ENCODE results near the gene OPTN. TPM values are rescaled to one million over a fixed set of nuclear protein-coding genes. Genes with fewer than 3 reads are reported as not detected.
A peak's percentile ranks its signal among the peaks of the same experiment; 100 is the strongest.

The OPTN gene
- total RNA-seq, 2 experiments from 2014 or later: 128 to 130 TPM

DNA sequence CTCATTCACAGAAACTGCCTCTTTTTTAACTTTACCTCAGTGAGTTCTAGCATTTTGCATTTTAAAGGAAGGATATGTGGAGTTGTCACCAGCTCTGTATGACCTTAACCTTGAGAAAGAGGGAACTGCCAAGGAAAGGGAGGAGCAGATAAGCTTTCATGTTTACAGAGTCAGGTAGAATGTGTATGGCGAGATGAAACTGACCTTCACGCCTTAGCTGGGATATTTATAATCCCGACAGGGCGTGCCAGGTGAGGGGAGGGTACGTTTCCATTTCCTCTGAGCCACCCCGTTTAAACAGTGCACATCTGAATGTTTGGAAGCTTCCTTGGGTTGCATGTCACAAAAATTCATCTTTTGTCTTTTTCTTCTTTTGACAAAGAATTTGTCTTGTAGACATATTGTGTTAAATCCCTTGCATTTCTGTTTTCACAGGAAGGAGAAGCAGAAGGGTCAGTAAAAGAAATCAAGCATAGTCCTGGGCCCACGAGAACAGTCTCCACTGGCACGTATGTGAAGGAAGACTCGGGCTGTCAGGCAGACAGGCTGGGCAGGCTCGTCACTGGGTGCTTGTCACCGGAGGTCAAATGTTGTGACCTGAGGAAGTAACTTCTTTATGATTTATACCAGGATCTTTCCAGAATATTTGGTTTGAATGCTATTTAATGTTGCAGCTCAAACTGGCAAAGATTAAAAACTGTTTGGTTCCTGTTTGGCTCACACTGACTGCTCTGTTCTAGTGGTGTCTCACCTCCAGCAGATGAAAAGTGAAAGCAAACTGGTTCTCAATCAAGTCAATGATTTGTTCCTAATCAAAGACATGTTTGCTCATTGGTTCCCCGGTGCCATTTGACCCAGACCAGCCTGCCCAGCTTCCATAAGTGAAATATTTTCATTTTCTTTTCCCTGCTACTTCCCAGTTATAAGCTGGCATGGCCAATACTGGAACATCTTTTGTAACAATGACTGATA, 16.2 kb downstream of the OPTN start:
- peak overlapping the region; percentile 55 for H3K4me3 Mint-ChIP-seq
- peak overlapping the region; percentile 83 for H3K27ac Mint-ChIP-seq
- peaks cover 39% of the 10 kb centered on the region for H3K4me1 Mint-ChIP-seq
- no peaks in the 10 kb centered on the region for H3K27me3 Mint-ChIP-seq
- peak; percentile 47 for DNase-seq
- ChIA-PET POLR2A (no interaction called here), CTCF (interaction anchor here (0.6 to 1.1 kb wide), 4 partner anchors 13 to 398 kb away, joined by 3 read pairs; no protein-coding TSS in a partner anchor)
- peaks cover 71% of the 10 kb centered on the region for H3K36me3 Mint-ChIP-seq (ENCODE audit: low read depth)
- no peaks in the 10 kb centered on the region for H3K9me3 Mint-ChIP-seq

DNA sequence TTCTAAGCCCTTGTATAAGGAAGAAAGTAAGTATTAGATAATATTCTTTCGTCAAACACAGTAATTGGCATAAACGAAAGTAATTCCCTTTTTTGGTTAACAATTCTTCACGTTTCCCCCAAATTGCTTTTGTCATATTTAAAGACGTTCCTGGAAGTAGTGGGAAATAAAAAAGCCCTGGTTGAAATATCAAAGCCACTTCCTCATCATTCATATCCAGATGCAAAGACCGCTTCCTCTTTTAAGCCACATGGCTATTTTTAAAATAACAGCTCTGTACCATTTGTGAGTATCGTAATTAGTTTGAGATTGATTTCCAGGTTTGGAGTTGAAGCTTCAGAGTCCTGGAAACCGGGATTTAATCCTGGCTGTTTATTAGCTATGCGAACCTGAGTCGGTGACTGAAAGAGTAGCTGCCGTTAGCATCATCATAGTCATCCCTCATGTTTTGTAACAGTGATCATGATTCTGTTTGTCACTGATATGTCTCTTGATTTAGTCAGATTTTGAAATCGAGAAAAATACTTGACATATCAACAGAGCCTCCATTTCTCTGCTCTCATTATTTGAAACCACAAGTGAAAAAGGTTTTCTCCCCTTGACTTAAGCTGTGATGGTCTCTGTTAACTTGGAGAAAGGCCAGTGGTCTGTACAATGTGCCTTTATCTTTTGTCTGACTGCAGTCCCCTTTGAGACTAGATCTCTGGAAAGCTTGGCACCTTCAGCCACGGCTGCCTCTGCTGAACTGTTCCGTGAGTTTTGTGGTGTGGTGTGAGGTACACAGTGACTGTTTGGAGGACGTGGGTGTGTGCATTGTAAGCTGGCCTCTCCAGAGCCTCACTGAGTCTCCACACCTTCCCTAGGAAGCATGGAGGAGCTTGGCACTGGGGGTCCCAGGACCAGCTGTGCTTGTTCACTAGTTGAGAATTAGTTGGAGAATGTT, 18.1 kb downstream of the OPTN start:
- no peaks in the 10 kb centered on the region for H3K9me3 Mint-ChIP-seq

GRCh38 chr10:13118784-13119410, 18.9 kb downstream of the OPTN start:
- Mint-ChIP-seq H3K27ac (no peak overlapping the region), H3K27me3 (no peaks in the 10 kb centered on the region), H3K4me1 (peaks cover 39% of the 10 kb centered on the region), H3K9me3 (no peaks in the 10 kb centered on the region), H3K36me3 (ENCODE audit: low read depth) (peaks cover 81% of the 10 kb centered on the region), H3K4me3 (no peak overlapping the region)
- CTCF ChIA-PET: interaction anchor here (1.2 kb wide), 1 partner anchor 19 kb away, joined by 4 read pairs; the partner anchor contains the start of gene OPTN
- DNase-seq: no peak
- POLR2A ChIA-PET: no interaction called here

More for the DNA sequence above, 18.1 kb downstream of the OPTN start:
- H3K27ac Mint-ChIP-seq: peak overlapping the region; percentile 57
- ChIA-PET POLR2A (no interaction called here), CTCF (interaction anchor here (0.9 to 1.2 kb wide), 3 partner anchors 12 to 18 kb away, joined by 3 to 4 read pairs (median 3); partner anchors contain the start of gene OPTN)
- DNase-seq: no peak
- no peaks in the 10 kb centered on the region for H3K27me3 Mint-ChIP-seq
- no peak overlapping the region for H3K4me3 Mint-ChIP-seq
- H3K4me1 Mint-ChIP-seq: peaks cover 39% of the 10 kb centered on the region
- H3K36me3 Mint-ChIP-seq (ENCODE audit: low read depth): peaks cover 78% of the 10 kb centered on the region

GRCh38 chr10:13120786-13121499, 21.0 kb downstream of the OPTN start:
- Mint-ChIP-seq H3K36me3 (ENCODE audit: low read depth) (peaks cover 89% of the 10 kb centered on the region), H3K27me3 (no peaks in the 10 kb centered on the region)

GRCh38 chr10:13121500-13121854, 21.5 kb downstream of the OPTN start:
- ChIA-PET CTCF (interaction anchor here (0.6 to 0.7 kb wide), 2 partner anchors 142 to 1533 kb away, joined by 3 to 5 read pairs; no protein-coding TSS in a partner anchor), POLR2A (no interaction called here)
- no peak overlapping the region for H3K4me3 Mint-ChIP-seq
- no peaks in the 10 kb centered on the region for H3K27me3 Mint-ChIP-seq
- H3K27ac Mint-ChIP-seq: no peak overlapping the region
- no peaks in the 10 kb centered on the region for H3K9me3 Mint-ChIP-seq
- peaks cover 29% of the 10 kb centered on the region for H3K4me1 Mint-ChIP-seq
- peaks cover 87% of the 10 kb centered on the region for H3K36me3 Mint-ChIP-seq (ENCODE audit: low read depth)
- no peak for DNase-seq

More at GRCh38 chr10:13120786-13121499, 21.0 kb downstream of the OPTN start:
- peaks cover 34% of the 10 kb centered on the region for H3K4me1 Mint-ChIP-seq
- no peak for DNase-seq
- no peak overlapping the region for H3K4me3 Mint-ChIP-seq
- ChIA-PET CTCF (interaction anchor here (0.6 to 0.7 kb wide), 2 partner anchors 143 to 1534 kb away, joined by 3 to 5 read pairs; no protein-coding TSS in a partner anchor), POLR2A (no interaction called here)
- peak overlapping the region; percentile 26 for H3K27ac Mint-ChIP-seq
- no peaks in the 10 kb centered on the region for H3K9me3 Mint-ChIP-seq

- Mint-ChIP-seq H3K9me3 (no peaks in the 10 kb centered on the region), H3K36me3 (ENCODE audit: low read depth) (peaks cover 74% of the 10 kb centered on the region), H3K27ac (no peak overlapping the region), H3K27me3 (no peaks in the 10 kb centered on the region), H3K4me3 (no peak overlapping the region), H3K4me1 (no peaks in the 10 kb centered on the region)
- no peak for DNase-seq
- POLR2A ChIA-PET: interaction anchor here (0.7 kb wide), 1 partner anchor 515 kb away, joined by 6 read pairs; no protein-coding TSS in a partner anchor
- CTCF ChIA-PET: no interaction called here
Measured at GRCh38 chr10:13136651-13137050, 36.7 kb downstream of the OPTN start.

DNA sequence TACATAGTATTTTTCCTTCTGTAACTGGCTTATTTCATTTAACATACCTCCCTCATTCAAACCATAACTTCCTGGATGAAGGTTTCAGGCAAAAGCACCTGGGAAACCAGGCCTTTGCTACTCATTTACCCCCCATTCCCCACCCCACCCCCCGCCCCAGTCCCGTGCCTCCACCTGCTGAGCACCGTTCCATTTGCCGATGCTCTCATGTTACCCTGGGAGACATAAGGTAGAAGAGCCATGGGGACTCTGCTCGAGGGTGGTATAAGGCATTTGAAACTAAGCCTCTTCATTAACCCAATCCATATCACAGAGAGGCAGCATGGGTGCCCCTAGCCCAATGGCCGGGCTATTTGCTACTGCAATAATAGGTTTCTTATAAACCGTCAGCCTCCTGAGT, 39.2 kb downstream of the OPTN start:
- peaks cover 74% of the 10 kb centered on the region for H3K36me3 Mint-ChIP-seq (ENCODE audit: low read depth)

GRCh38 chr10:13139676-13140075, 39.7 kb downstream of the OPTN start:
- no peaks in the 10 kb centered on the region for H3K27me3 Mint-ChIP-seq
- peaks cover 3% of the 10 kb centered on the region for H3K9me3 Mint-ChIP-seq
- POLR2A ChIA-PET: no interaction called here
- H3K36me3 Mint-ChIP-seq (ENCODE audit: low read depth): peaks cover 76% of the 10 kb centered on the region
- no peak overlapping the region for H3K4me3 Mint-ChIP-seq
- no peak for DNase-seq
- no peak overlapping the region for H3K27ac Mint-ChIP-seq
- CTCF ChIA-PET: interaction anchor here (0.5 kb wide), 1 partner anchor 642 kb away, joined by 3 read pairs; no protein-coding TSS in a partner anchor
- H3K4me1 Mint-ChIP-seq: no peaks in the 10 kb centered on the region

More for the DNA sequence above, 39.2 kb downstream of the OPTN start:
- Mint-ChIP-seq H3K27ac (no peak overlapping the region), H3K4me1 (no peaks in the 10 kb centered on the region), H3K4me3 (no peak overlapping the region), H3K9me3 (no peaks in the 10 kb centered on the region), H3K27me3 (no peaks in the 10 kb centered on the region)
- no peak for DNase-seq
- ChIA-PET CTCF (interaction anchor here (0.5 kb wide), 1 partner anchor 643 kb away, joined by 3 read pairs; no protein-coding TSS in a partner anchor), POLR2A (no interaction called here)

DNA sequence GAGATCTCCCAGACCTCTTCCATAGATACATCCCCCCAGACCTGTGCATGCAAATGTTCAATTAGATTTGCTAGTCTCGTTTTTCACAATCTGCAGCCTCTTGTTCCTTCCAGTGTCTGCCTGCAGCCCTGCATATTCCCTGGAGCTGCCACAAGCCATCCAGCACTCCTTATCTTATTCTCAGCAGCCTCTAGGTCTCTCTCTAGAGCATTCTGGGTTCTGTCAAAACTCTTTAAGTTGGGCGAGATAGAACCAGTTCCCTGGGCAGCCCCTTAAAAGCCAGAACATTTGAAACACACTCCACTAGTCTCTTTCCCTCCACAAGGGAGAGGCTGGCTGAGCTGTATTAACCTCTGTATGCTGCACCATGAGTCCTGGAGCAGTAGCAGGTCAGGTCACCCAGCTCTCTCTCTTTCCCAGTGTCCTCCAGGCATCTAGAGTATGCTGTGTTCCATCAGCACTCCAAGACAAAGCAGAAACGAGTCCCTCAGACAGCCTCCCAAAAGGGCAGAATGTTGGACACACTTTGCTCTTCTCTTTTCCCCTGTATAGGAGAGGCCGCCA, 40.7 kb downstream of the OPTN start:
- Mint-ChIP-seq H3K4me1 (no peaks in the 10 kb centered on the region), H3K36me3 (ENCODE audit: low read depth) (peaks cover 69% of the 10 kb centered on the region), H3K9me3 (peaks cover 7% of the 10 kb centered on the region), H3K27me3 (no peaks in the 10 kb centered on the region), H3K4me3 (no peak overlapping the region), H3K27ac (no peak overlapping the region)
- CTCF ChIA-PET: no interaction called here
- POLR2A ChIA-PET: no interaction called here
- no peak for DNase-seq

- ChIA-PET POLR2A (no interaction called here), CTCF (interaction anchor here (0.7 to 0.9 kb wide), 3 partner anchors 15 to 158 kb away, joined by 3 to 6 read pairs (median 3); no protein-coding TSS in a partner anchor)
- Mint-ChIP-seq H3K27me3 (no peaks in the 10 kb centered on the region), H3K27ac (no peak overlapping the region), H3K36me3 (ENCODE audit: low read depth) (peaks cover 48% of the 10 kb centered on the region), H3K4me3 (no peak overlapping the region), H3K4me1 (peaks cover 3% of the 10 kb centered on the region), H3K9me3 (peaks cover 12% of the 10 kb centered on the region)
- no peak for DNase-seq
Measured at GRCh38 chr10:13143766-13144165, 43.8 kb downstream of the OPTN start.

- POLR2A ChIA-PET: no interaction called here
- CTCF ChIA-PET: no interaction called here
- Mint-ChIP-seq H3K4me3 (no peak overlapping the region), H3K36me3 (ENCODE audit: low read depth) (peaks cover 46% of the 10 kb centered on the region), H3K4me1 (peaks cover 3% of the 10 kb centered on the region), H3K9me3 (peaks cover 12% of the 10 kb centered on the region), H3K27me3 (no peaks in the 10 kb centered on the region), H3K27ac (no peak overlapping the region)
- DNase-seq: no peak
Measured at GRCh38 chr10:13144814-13145213, 44.9 kb downstream of the OPTN start.
